Effector memory CD4-positive, alpha-beta T cell (primary cell): Measurements from ENCODE around the gene KCNA10.

Experiments
- DNase-seq, 3 donors: peaks; one replicate each; pipeline ENCODE4 v3.0.0-alpha.2; 2020
- H3K27ac ChIP-seq: 2 replicates; pipeline ENCODE4 v1.7.0; 2013; ENCODE audit warnings: mild to moderate bottlenecking, low read length, moderate library complexity; ENCODE audit not compliant: insufficient read depth, poor library complexity, severe bottlenecking
- H3K27me3 ChIP-seq: replicated peaks from 2 replicates; pipeline ENCODE4 v1.7.0; 2013; ENCODE audit warnings: mild to moderate bottlenecking, low read length; ENCODE audit not compliant: insufficient read depth, control insufficient read depth, poor library complexity, severe bottlenecking
- H3K36me3 ChIP-seq: 2 replicates; pipeline ENCODE4 v1.7.0; 2013; ENCODE audit warnings: mild to moderate bottlenecking, low read length, moderate library complexity; ENCODE audit not compliant: control insufficient read depth, insufficient read depth
- H3K4me1 ChIP-seq: 2 replicates; pipeline ENCODE4 v1.7.0; 2013; ENCODE audit warnings: low read length, mild to moderate bottlenecking; ENCODE audit not compliant: control insufficient read depth, insufficient read depth, poor library complexity, severe bottlenecking
- H3K4me3 ChIP-seq: 2 replicates; pipeline ENCODE4 v1.7.0; 2013; ENCODE audit warnings: low read length, low read depth, mild to moderate bottlenecking; ENCODE audit not compliant: insufficient read depth, poor library complexity, severe bottlenecking
- H3K9me3 ChIP-seq: 2 replicates; pipeline ENCODE4 v1.7.0; 2013; ENCODE audit warnings: mild to moderate bottlenecking, low read length, moderate library complexity; ENCODE audit not compliant: control insufficient read depth

KCNA10 gene

GRCh38 chr1:110490791-110491451, 28.1 kb downstream of the KCNA10 start:
- Histone ChIP-seq H3K27ac (no peak overlapping the region), H3K36me3 (no peaks in the 10 kb centered on the region), H3K4me1 (no peaks in the 10 kb centered on the region), H3K27me3 (no peaks in the 10 kb centered on the region), H3K9me3 (no peaks in the 10 kb centered on the region), H3K4me3 (no peak overlapping the region)
- DNase-seq, result no peak

- Histone ChIP-seq H3K4me3 (no peak overlapping the region), H3K27me3 (no peaks in the 10 kb centered on the region), H3K36me3 (no peaks in the 10 kb centered on the region), H3K9me3 (no peaks in the 10 kb centered on the region), H3K27ac (no peak overlapping the region), H3K4me1 (no peaks in the 10 kb centered on the region)
- no peak for DNase-seq
Measured at GRCh38 chr1:110489973-110490542, 28.9 kb downstream of the KCNA10 start.

DNA sequence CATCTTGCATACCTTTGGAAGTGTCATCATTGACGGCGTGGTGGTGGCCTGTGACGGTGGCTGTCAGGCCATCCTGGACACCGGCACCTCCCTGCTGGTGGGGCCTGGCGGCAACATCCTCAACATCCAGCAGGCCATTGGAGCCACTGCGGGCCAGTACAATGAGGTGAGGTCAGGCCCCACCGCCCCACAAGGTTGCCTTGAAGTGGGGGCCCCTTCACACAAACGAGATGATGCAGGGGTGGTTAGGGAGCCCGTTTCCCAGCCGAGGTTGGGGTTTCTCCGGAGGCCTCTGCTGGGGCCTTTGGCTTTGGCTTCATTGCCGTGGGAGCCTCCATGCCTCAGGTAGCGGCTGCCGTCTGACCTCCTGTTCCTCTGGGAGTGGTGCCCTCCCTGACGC, 29.6 kb downstream of the KCNA10 start:
- Histone ChIP-seq H3K4me3 (no peak overlapping the region), H3K4me1 (no peaks in the 10 kb centered on the region), H3K27me3 (no peaks in the 10 kb centered on the region), H3K36me3 (no peaks in the 10 kb centered on the region), H3K27ac (no peak overlapping the region), H3K9me3 (no peaks in the 10 kb centered on the region)
- DNase-seq, result no peak

GRCh38 chr1:110488867-110489266, 30.1 kb downstream of the KCNA10 start:
- Histone ChIP-seq H3K36me3 (no peaks in the 10 kb centered on the region), H3K27ac (no peak overlapping the region), H3K9me3 (no peaks in the 10 kb centered on the region), H3K4me3 (no peak overlapping the region), H3K4me1 (no peaks in the 10 kb centered on the region), H3K27me3 (no peaks in the 10 kb centered on the region)
- no peak for DNase-seq

DNA sequence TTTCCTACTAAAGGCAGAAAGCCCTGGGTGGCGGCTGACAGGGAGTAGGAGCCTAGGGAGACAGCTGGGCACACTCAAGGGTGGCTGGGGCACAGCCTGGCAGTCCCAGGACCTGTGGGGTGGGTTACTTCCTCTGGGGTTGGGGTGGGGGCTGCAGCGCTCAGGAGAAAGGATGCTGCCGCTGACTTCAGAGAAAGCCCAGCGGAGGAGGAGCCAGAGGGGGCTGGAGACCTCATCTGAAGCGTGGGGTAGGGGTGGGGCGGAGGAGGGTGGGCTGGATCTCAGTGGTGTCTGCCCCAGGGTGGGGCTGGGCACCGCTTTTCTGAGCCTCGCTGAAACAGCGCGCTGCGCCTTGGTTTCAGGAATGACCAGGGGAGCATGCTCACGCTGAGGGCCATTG, 30.8 kb downstream of the KCNA10 start:
- Histone ChIP-seq H3K4me3 (no peak overlapping the region), H3K27me3 (no peaks in the 10 kb centered on the region), H3K36me3 (no peaks in the 10 kb centered on the region), H3K9me3 (no peaks in the 10 kb centered on the region), H3K4me1 (no peaks in the 10 kb centered on the region), H3K27ac (no peak overlapping the region)
- DNase-seq, result no peak

GRCh38 chr1:110487726-110488125, 31.2 kb downstream of the KCNA10 start:
- no peaks in the 10 kb centered on the region for H3K9me3 ChIP-seq
- H3K36me3 ChIP-seq, result no peaks in the 10 kb centered on the region
- H3K27me3 ChIP-seq, result no peaks in the 10 kb centered on the region
- H3K4me1 ChIP-seq, result no peaks in the 10 kb centered on the region
- H3K4me3 ChIP-seq, result no peak overlapping the region
- DNase-seq, result no peak
- no peak overlapping the region for H3K27ac ChIP-seq

- no peak for DNase-seq
- Histone ChIP-seq H3K27me3 (no peaks in the 10 kb centered on the region), H3K27ac (no peak overlapping the region), H3K9me3 (no peaks in the 10 kb centered on the region), H3K4me3 (no peak overlapping the region), H3K4me1 (no peaks in the 10 kb centered on the region), H3K36me3 (no peaks in the 10 kb centered on the region)
Measured at GRCh38 chr1:110485725-110486124, 33.2 kb downstream of the KCNA10 start.

DNA sequence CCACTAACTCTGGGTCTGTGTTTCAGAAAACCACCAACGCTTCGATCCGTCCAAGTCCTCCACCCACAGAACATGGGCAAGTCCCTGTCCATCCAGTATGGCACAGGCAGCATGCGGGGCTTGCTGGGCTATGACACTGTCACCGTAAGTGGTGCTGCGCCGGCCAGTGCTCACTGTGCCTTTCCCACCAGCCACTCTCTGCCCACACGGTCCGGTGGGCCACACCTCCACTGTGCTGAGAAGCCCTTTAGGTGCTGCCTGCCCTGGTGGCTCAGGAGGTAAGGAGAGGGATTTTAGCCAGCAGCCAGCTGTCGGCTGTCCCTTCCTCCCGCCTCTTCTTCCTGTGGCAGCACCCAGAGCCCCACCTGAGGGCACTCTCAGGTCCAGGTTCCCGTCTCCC, 34.2 kb downstream of the KCNA10 start:
- Histone ChIP-seq H3K4me1 (no peaks in the 10 kb centered on the region), H3K36me3 (no peaks in the 10 kb centered on the region), H3K9me3 (no peaks in the 10 kb centered on the region), H3K4me3 (no peak overlapping the region), H3K27me3 (no peaks in the 10 kb centered on the region), H3K27ac (no peak overlapping the region)
- DNase-seq, result no peak

DNA sequence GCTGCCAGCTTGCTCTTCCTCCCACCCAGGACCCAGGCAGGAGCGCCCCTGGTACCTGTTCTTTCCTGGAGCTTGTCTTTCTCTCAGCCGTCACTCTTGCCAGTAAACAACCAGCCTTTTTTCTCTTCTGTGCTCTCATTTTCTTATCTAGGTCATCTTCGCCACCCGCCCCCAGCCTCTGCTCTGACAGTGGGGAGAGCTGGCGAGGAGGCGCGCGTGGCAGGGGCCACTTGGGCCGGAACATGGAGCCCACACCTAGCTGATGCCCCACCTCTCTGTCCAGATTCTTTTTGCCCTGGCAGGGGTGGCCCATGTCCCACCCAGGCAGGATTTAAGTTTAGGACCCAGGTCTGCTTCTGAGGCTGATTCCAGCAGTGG, 35.7 kb downstream of the KCNA10 start:
- Histone ChIP-seq H3K4me3 (no peak overlapping the region), H3K27ac (no peak overlapping the region), H3K4me1 (no peaks in the 10 kb centered on the region), H3K9me3 (no peaks in the 10 kb centered on the region), H3K27me3 (no peaks in the 10 kb centered on the region), H3K36me3 (no peaks in the 10 kb centered on the region)
- DNase-seq, result no peak

DNA sequence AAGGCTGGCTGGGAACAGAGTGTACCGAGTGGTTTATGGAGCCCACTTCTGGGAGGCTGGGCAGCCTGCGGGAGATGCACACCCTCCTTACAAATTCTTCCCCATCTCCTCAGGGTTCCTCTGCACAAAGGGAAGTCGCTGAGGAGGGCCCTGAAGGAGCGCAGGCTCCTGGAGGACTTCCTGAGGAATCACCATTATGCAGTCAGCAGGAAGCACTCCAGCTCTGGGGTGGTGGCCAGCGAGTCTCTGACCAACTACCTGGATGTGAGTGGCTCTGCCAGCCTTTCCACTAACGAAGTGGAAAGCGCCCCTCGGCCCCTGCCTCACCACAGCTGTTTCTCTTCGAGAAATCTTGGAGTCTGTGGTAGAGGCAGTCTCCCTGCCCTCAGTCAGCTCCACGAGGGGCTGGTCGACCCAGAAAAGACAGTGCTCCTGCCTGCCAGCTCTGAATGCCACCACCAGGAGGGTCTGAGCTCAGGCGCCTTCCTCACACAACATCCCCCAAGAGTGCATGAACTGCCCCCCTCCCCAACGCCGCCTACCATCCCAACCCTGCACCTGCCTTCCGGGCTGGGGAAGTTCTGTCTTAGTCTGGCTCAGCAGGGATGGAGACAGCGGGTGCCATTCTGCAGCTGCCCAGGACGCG, 36.2 kb downstream of the KCNA10 start:
- H3K4me1 ChIP-seq, result no peaks in the 10 kb centered on the region
- DNase-seq, result no peak
- no peaks in the 10 kb centered on the region for H3K36me3 ChIP-seq
- H3K4me3 ChIP-seq, result no peak overlapping the region
- H3K9me3 ChIP-seq, result no peaks in the 10 kb centered on the region
- no peaks in the 10 kb centered on the region for H3K27me3 ChIP-seq
- no peak overlapping the region for H3K27ac ChIP-seq
